ENCODE measurements around the gene ZNF609. TPM values are rescaled to one million over a fixed set of nuclear protein-coding genes. Genes with fewer than 3 reads are reported as not detected.

Gene ZNF609
- total RNA-seq, 1 experiment from 2014 or later, result 31.0 TPM

- POLR2A ChIA-PET, result no interaction called here
- CTCF ChIA-PET, result interaction anchor here (1.1 kb wide), 1 partner anchor 16 kb away, joined by 3 read pairs; no protein-coding TSS in a partner anchor
- no peak overlapping the region for H2AFZ ChIP-seq (ENCODE audit: low read depth, low read length, poor library complexity, severe bottlenecking)
Measured at GRCh38 chr15:64535460-64536243, 75.3 kb downstream of the ZNF609 start.

More at GRCh38 chr15:64535460-64536243, 75.3 kb downstream of the ZNF609 start:
- no peaks in the 10 kb centered on the region for H4K20me1 ChIP-seq (ENCODE audit: insufficient read depth)
- H3K27ac ChIP-seq (ENCODE audit: low read depth, low read length), result peak overlapping the region; percentile 86
- ATAC-seq (no peak), DNase-seq (ENCODE audit: low read depth, low spot score) (no peak)
- H3K9ac ChIP-seq (ENCODE audit: low read length), result peak overlapping the region; percentile 49
- no TSS peak for BruUV-seq (replicated peaks)
- RAD21 ChIA-PET (ENCODE audit: low non-redundant PET in 1 of 2, low total read pairs in 2 of 2, uncharacterized antibody in 2 of 2, unreplicated experiment in 2 of 2), result no interaction called here
- H3K4me3 ChIP-seq (replicated peaks in 1 of 2; ENCODE audit: low read depth in 1 of 2, low read length in 2 of 2), result peak overlapping the region in 1 of 2 experiments; percentile 41; a peak in 2 of 4 replicates
- intact Hi-C loops (cut with micrococcal nuclease), result no loop called here
- H3K4me1 ChIP-seq (ENCODE audit: control insufficient read depth in 1 of 2, insufficient read depth in 2 of 2, low read length in 2 of 2), result peaks cover 27 to 32% of the 10 kb centered on the region in 2 experiments
- TF ChIP-seq FOSL1 (IDR thresholded peaks at IDR 0.05; ENCODE audit: low read depth) (no peak), ATF3 (IDR thresholded peaks at IDR 0.05) (no peak), ELF1 (IDR thresholded peaks at IDR 0.05; ENCODE audit: borderline replicate concordance, low read depth) (no peak), SRF (IDR thresholded peaks at IDR 0.05; ENCODE audit: low read depth) (no peak), SP1 (IDR thresholded peaks at IDR 0.05; ENCODE audit: low read depth) (no peak), ZNF274 (IDR thresholded peaks at IDR 0.05; ENCODE audit: low read depth, low read length) (no peak), SIN3A (IDR thresholded peaks at IDR 0.05; ENCODE audit: low read depth) (no peak), YY1 (IDR thresholded peaks at IDR 0.05; ENCODE audit: extremely low read depth, insufficient replicate concordance, low read depth, low read length) (no peak), ZFX (IDR thresholded peaks at IDR 0.05) (no peak), CTCF (IDR thresholded peaks at IDR 0.05 in 2 of 3, conservative IDR thresholded peaks at IDR 0.05 in 1 of 3; ENCODE audit: borderline replicate concordance in 1 of 3, insufficient read depth in 1 of 3, low read depth in 2 of 3, low read length in 2 of 3) (no peak)
- H3K27me3 ChIP-seq (ENCODE audit: insufficient read depth, low read length), result no peaks in the 10 kb centered on the region
- H3K4me2 ChIP-seq (ENCODE audit: low read length), result peak overlapping the region; percentile 71
- no peaks in the 10 kb centered on the region for H3K9me3 ChIP-seq (ENCODE audit: control insufficient read depth in 1 of 2, insufficient read depth in 1 of 2, low read depth in 1 of 2, low read length in 2 of 2)
- no peaks in the 10 kb centered on the region for H3K36me3 ChIP-seq (ENCODE audit: control insufficient read depth in 1 of 2, insufficient read depth in 2 of 2, low read length in 2 of 2)
- peaks cover 77% of the 10 kb centered on the region for H3K79me2 ChIP-seq (ENCODE audit: insufficient read depth, low read length)
- no peaks in the 10 kb centered on the region for H3K9me2 ChIP-seq (ENCODE audit: insufficient read depth)
